HEK293 (cell line): ENCODE results near the gene MYO5C.

Source experiments
- CTCF ChIA-PET: fragments of 350-600 bp; formaldehyde crosslinking; extraction: SDS; loops from one replicate; lab custom pipeline; 2021; ENCODE audit warnings: antibody characterized with exemption; lab: Yijun Ruan, JAX
- POLR2A ChIA-PET: fragments of 300-600 bp; formaldehyde crosslinking; extraction: SDS; loops from one replicate; lab custom pipeline; 2020; ENCODE audit warnings: antibody characterized with exemption, inconsistent platforms; lab: Yijun Ruan, JAX
- H3K27ac ChIP-seq: fragments of 200-500 bp; sonication (Bioruptor generic); 2 replicates; pipeline ENCODE4 v1.5.1; 2014; ENCODE audit warnings: low read depth, low read length, control low read depth, inconsistent platforms; ENCODE audit errors: extremely low read depth
- H3K36me3 ChIP-seq, 2 experiments: fragments of 200-500 bp in 1 of 2; sonication (Bioruptor generic) in 1 of 2; 1 replicate in 1 of 2; 2 replicates in 1 of 2; pipeline ENCODE4 v1.5.1; 2014 to 2017; ENCODE audit warnings: inconsistent platforms in 2 of 2, low read length in 2 of 2; ENCODE audit not compliant: control insufficient read depth in 2 of 2, insufficient read depth in 1 of 2
- H3K4me1 ChIP-seq: fragments of 200-500 bp; sonication (Bioruptor generic); 2 replicates; pipeline ENCODE4 v1.5.1; 2014; ENCODE audit warnings: mild to moderate bottlenecking, low read length, inconsistent platforms; ENCODE audit not compliant: control insufficient read depth, insufficient read depth
- H3K4me3 ChIP-seq: 2 replicates; pipeline ENCODE4 v1.5.1; 2011; ENCODE audit warnings: low read depth, mild to moderate bottlenecking, control low read depth, low read length, moderate library complexity
- H3K9me3 ChIP-seq: fragments of 200-500 bp; sonication (Bioruptor generic); 2 replicates; pipeline ENCODE4 v1.5.1; 2014; ENCODE audit warnings: low read depth, low read length, inconsistent platforms; ENCODE audit not compliant: control insufficient read depth, insufficient read depth
- BCL11A ChIP-seq: fragments of 450-650 bp; formaldehyde crosslinking; IDR thresholded peaks from 2 replicates; pipeline ENCODE4 v1.5.1; 2016; ENCODE audit warnings: low read depth, missing biosample characterization, missing genetic modification characterization
- KLF10 ChIP-seq: fragments of 450-650 bp; IDR thresholded peaks from 2 replicates; pipeline ENCODE4 v1.5.1; 2018; ENCODE audit warnings: missing biosample characterization, mild to moderate bottlenecking, missing genetic modification characterization
- SCRT2 ChIP-seq: fragments of 450-650 bp; formaldehyde crosslinking; IDR thresholded peaks from 2 replicates; pipeline ENCODE4 v1.5.1; 2016; ENCODE audit warnings: missing biosample characterization, missing genetic modification characterization
- SP3 ChIP-seq: fragments of 450-650 bp; formaldehyde crosslinking; IDR thresholded peaks from 2 replicates; pipeline ENCODE4 v1.5.1; 2016; ENCODE audit warnings: missing biosample characterization, missing genetic modification characterization
- ZNF10 ChIP-seq: fragments of 450-650 bp; formaldehyde crosslinking; IDR thresholded peaks from 2 replicates; pipeline ENCODE4 v1.5.1; 2017; ENCODE audit warnings: missing biosample characterization, missing genetic modification characterization
- ZNF169 ChIP-seq: fragments of 450-650 bp; formaldehyde crosslinking; IDR thresholded peaks from 2 replicates; pipeline ENCODE4 v1.5.1; 2016; ENCODE audit warnings: missing biosample characterization, missing genetic modification characterization
- ZNF2 ChIP-seq: fragments of 450-650 bp; formaldehyde crosslinking; IDR thresholded peaks from 2 replicates; pipeline ENCODE4 v1.5.1; 2016; ENCODE audit warnings: missing biosample characterization, missing genetic modification characterization
- ZNF280C ChIP-seq: fragments of 450-650 bp; formaldehyde crosslinking; IDR thresholded peaks from 2 replicates; pipeline ENCODE4 v1.5.1; 2016; ENCODE audit warnings: missing biosample characterization, missing genetic modification characterization
- ZNF302 ChIP-seq: fragments of 450-650 bp; formaldehyde crosslinking; IDR thresholded peaks from 2 replicates; pipeline ENCODE4 v1.5.1; 2016; ENCODE audit warnings: missing biosample characterization, missing genetic modification characterization, low read depth
- ZNF433 ChIP-seq: fragments of 450-650 bp; formaldehyde crosslinking; IDR thresholded peaks from 2 replicates; pipeline ENCODE4 v1.5.1; 2016; ENCODE audit warnings: missing biosample characterization, missing genetic modification characterization, low read depth
- ZNF473 ChIP-seq: fragments of 450-650 bp; formaldehyde crosslinking; IDR thresholded peaks from 2 replicates; pipeline ENCODE4 v1.5.1; 2017; ENCODE audit warnings: missing biosample characterization, missing genetic modification characterization
- ZNF654 ChIP-seq: fragments of 450-650 bp; formaldehyde crosslinking; IDR thresholded peaks from 2 replicates; pipeline ENCODE4 v1.5.1; 2016; ENCODE audit warnings: low read depth, missing biosample characterization, missing genetic modification characterization
- ZNF658 ChIP-seq: fragments of 450-650 bp; formaldehyde crosslinking; IDR thresholded peaks from 2 replicates; pipeline ENCODE4; 2016; ENCODE audit warnings: missing biosample characterization, missing genetic modification characterization
- ZNF776 ChIP-seq: fragments of 450-650 bp; formaldehyde crosslinking; IDR thresholded peaks from 2 replicates; pipeline ENCODE4 v1.5.0; 2017; ENCODE audit warnings: missing biosample characterization, missing genetic modification characterization, borderline replicate concordance
- TF ChIP-seq, protein P1 (sequence below): fragments of 450-650 bp; formaldehyde crosslinking; conservative IDR thresholded peaks from 2 replicates; pipeline ENCODE4 v1.5.1; 2016; ENCODE audit warnings: low read depth, missing biosample characterization, missing genetic modification characterization
- TF ChIP-seq, protein P2 (sequence below): fragments of 450-650 bp; formaldehyde crosslinking; IDR thresholded peaks from 2 replicates; pipeline ENCODE4 v1.5.1; 2016; ENCODE audit warnings: missing biosample characterization, missing genetic modification characterization
- TF ChIP-seq, protein P3 (sequence below): fragments of 450-650 bp; formaldehyde crosslinking; IDR thresholded peaks from 2 replicates; pipeline ENCODE4 v1.5.1; 2016; ENCODE audit warnings: missing biosample characterization, missing genetic modification characterization

MYO5C gene

DNA sequence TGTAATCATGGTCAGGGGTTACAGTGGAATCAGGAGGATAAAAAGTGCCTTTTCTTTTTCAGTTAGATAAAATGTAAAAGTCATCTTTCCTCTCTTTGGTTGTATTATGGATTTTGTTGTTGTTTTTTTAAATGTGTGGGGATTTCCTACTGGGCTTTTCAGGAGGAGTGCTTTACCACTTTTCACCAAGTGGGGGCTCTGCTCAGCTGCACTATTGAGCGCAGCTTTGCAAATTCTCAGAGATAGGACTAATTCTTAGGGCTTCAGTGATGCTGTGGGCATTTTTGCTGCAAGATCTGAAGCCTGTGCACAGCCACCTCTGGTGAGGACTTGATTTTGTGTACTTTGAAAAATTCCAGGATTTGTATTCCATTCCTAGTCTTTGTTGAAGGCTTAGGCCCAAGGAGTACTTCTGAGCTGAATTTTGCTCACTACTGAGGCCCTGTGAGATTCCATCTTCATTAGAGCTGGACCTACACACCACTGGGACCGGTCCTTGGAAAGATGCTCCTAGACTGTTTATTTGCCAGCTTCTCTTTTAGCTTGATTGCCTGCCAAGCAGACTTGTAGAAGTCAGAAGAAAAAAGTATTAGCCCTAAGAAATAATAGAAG, 111.9 kb downstream of the MYO5C start:
- CTCF ChIA-PET, result interaction anchor here (0.5 to 2.4 kb wide), 11 partner anchors 11 to 629 kb away, joined by 3 to 13 read pairs (median 3); no protein-coding TSS in a partner anchor
- no peak overlapping the region for H3K4me3 ChIP-seq
- no peaks in the 10 kb centered on the region for H3K9me3 ChIP-seq
- TF ChIP-seq ZNF2 (tag by site-specific recombination) (peak; percentile 97), SP3 (tag by site-specific recombination) (no peak), BCL11A (tag by site-specific recombination) (no peak), ZNF654 (tag by site-specific recombination) (peak; percentile 37)
- TF ChIP-seq, protein P1, sequence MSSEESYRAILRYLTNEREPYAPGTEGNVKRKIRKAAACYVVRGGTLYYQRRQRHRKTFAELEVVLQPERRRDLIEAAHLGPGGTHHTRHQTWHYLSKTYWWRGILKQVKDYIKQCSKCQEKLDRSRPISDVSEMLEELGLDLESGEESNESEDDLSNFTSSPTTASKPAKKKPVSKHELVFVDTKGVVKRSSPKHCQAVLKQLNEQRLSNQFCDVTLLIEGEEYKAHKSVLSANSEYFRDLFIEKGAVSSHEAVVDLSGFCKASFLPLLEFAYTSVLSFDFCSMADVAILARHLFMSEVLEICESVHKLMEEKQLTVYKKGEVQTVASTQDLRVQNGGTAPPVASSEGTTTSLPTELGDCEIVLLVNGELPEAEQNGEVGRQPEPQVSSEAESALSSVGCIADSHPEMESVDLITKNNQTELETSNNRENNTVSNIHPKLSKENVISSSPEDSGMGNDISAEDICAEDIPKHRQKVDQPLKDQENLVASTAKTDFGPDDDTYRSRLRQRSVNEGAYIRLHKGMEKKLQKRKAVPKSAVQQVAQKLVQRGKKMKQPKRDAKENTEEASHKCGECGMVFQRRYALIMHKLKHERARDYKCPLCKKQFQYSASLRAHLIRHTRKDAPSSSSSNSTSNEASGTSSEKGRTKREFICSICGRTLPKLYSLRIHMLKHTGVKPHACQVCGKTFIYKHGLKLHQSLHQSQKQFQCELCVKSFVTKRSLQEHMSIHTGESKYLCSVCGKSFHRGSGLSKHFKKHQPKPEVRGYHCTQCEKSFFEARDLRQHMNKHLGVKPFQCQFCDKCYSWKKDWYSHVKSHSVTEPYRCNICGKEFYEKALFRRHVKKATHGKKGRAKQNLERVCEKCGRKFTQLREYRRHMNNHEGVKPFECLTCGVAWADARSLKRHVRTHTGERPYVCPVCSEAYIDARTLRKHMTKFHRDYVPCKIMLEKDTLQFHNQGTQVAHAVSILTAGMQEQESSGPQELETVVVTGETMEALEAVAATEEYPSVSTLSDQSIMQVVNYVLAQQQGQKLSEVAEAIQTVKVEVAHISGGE (tag by site-specific recombination), result no peak
- TF ChIP-seq, protein P2, sequence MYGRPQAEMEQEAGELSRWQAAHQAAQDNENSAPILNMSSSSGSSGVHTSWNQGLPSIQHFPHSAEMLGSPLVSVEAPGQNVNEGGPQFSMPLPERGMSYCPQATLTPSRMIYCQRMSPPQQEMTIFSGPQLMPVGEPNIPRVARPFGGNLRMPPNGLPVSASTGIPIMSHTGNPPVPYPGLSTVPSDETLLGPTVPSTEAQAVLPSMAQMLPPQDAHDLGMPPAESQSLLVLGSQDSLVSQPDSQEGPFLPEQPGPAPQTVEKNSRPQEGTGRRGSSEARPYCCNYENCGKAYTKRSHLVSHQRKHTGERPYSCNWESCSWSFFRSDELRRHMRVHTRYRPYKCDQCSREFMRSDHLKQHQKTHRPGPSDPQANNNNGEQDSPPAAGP (tag by site-specific recombination), result no peak
- TF ChIP-seq, all 188 proteins: peak for 2
- Histone ChIP-seq H3K27ac (no peak overlapping the region), H3K4me1 (no peaks in the 10 kb centered on the region), H3K36me3 (no peaks in the 10 kb centered on the region)
- POLR2A ChIA-PET, result no interaction called here

GRCh38 chr15:52181938-52182780, 113.4 kb downstream of the MYO5C start:
- Histone ChIP-seq H3K27ac (no peak overlapping the region), H3K4me3 (no peak overlapping the region), H3K4me1 (no peaks in the 10 kb centered on the region), H3K36me3 (no peaks in the 10 kb centered on the region), H3K9me3 (no peaks in the 10 kb centered on the region)
- POLR2A ChIA-PET, result no interaction called here
- CTCF ChIA-PET, result interaction anchor here (1.0 kb wide), 1 partner anchor 26 kb away, joined by 4 read pairs; no protein-coding TSS in a partner anchor
- no peak for TF ChIP-seq ZNF473 (tag by site-specific recombination)
- no peak for TF ChIP-seq ZNF10
- no peak for TF ChIP-seq BCL11A (tag by site-specific recombination)
- no peak for TF ChIP-seq ZNF433 (tag by site-specific recombination)
- no peak for TF ChIP-seq ZNF658 (tag by site-specific recombination)
- no peak for TF ChIP-seq ZNF280C
- TF ChIP-seq SCRT2 (tag by site-specific recombination), result no peak
- TF ChIP-seq ZNF776 (tag by site-specific recombination), result no peak
- no peak for TF ChIP-seq ZNF302
- TF ChIP-seq, protein P3, sequence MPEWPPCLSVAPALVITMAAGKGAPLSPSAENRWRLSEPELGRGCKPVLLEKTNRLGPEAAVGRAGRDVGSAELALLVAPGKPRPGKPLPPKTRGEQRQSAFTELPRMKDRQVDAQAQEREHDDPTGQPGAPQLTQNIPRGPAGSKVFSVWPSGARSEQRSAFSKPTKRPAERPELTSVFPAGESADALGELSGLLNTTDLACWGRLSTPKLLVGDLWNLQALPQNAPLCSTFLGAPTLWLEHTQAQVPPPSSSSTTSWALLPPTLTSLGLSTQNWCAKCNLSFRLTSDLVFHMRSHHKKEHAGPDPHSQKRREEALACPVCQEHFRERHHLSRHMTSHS, result no peak
- TF ChIP-seq KLF10 (tag by site-specific recombination), result no peak
- TF ChIP-seq ZNF169 (tag by site-specific recombination), result no peak
